GM19395 (cell line): Measurements from ENCODE around the gene APOBEC4.
A peak's percentile ranks its signal among the peaks of the same experiment; 100 is the strongest.
"Not testable (repeated sequence)": the region's sequence is repeated elsewhere in the genome, so short reads cannot be mapped to it uniquely, and the experiment has no call there.

Source experiments
- ATAC-seq: cut with Tn5 transposase; IDR thresholded peaks from one replicate; pipeline ENCODE4 v1.9.1; 2021; ENCODE audit warnings: mild to moderate bottlenecking, moderate library complexity; ENCODE audit not compliant: unreplicated experiment

APOBEC4 gene

GRCh38 chr1:183652547-183653461 lies at the start of gene APOBEC4:
Gene APOBEC4, minus strand, starts transcription at chr1:183653316. Its CDS starts 4,535 bp downstream, at chr1:183648781.
- ATAC-seq, result peak; percentile 38

- no peak for ATAC-seq
These were observed 49.7 kb upstream of the APOBEC4 start for GRCh38 chr1:183702813-183703198.

GRCh38 chr1:183702087-183702812 lies 49.1 kb upstream of the APOBEC4 start:
- ATAC-seq, result no peak

GRCh38 chr1:183699616-183700160 lies 46.6 kb upstream of the APOBEC4 start:
- no peak for ATAC-seq

GRCh38 chr1:183697814-183698590 lies 44.9 kb upstream of the APOBEC4 start:
- ATAC-seq, result no peak

GRCh38 chr1:183696981-183697380 lies 43.9 kb upstream of the APOBEC4 start:
- ATAC-seq, result no peak

- no peak for ATAC-seq
These were observed 41.6 kb upstream of the APOBEC4 start for GRCh38 chr1:183694755-183695154.

- no peak for ATAC-seq
These were observed 41.0 kb upstream of the APOBEC4 start for GRCh38 chr1:183694066-183694465.

GRCh38 chr1:183693521-183693920 lies 40.4 kb upstream of the APOBEC4 start:
- ATAC-seq, result no peak

GRCh38 chr1:183689762-183690204 lies 36.7 kb upstream of the APOBEC4 start:
- peak; percentile 88 for ATAC-seq

- no peak for ATAC-seq
These were observed 35.4 kb upstream of the APOBEC4 start for GRCh38 chr1:183688341-183689060.

- ATAC-seq, result no peak
These were observed 34.6 kb upstream of the APOBEC4 start for GRCh38 chr1:183687546-183688304.

GRCh38 chr1:183686229-183686628 lies 33.1 kb upstream of the APOBEC4 start:
- no peak for ATAC-seq

- peak; percentile 51 for ATAC-seq
These were observed 32.1 kb upstream of the APOBEC4 start for GRCh38 chr1:183685112-183685713.

GRCh38 chr1:183679363-183679762 lies 26.2 kb upstream of the APOBEC4 start:
- not testable (repeated sequence) for ATAC-seq

GRCh38 chr1:183678819-183679218 lies 25.7 kb upstream of the APOBEC4 start:
- no peak for ATAC-seq

GRCh38 chr1:183676586-183677189 lies 23.6 kb upstream of the APOBEC4 start:
- ATAC-seq, result no peak

GRCh38 chr1:183675883-183676585 lies 22.9 kb upstream of the APOBEC4 start:
- no peak for ATAC-seq
